HCT116 (cell line): ENCODE data around the gene CEP43. TPM values are rescaled to one million over a fixed set of nuclear protein-coding genes. Genes with fewer than 3 reads are reported as not detected.

ENCODE experiments used
- ATAC-seq: fragments of 200-7000 bp; cut with Tn5 transposase; 2 replicates; pipeline ENCODE4 v1.9.1; 2020; ENCODE audit warnings: mild to moderate bottlenecking, moderate library complexity
- BruUV-seq: library from RNA; stranded (reverse); fragments of 400-500 nt; replicated peaks from 2 replicates; lab custom pipeline; 2021; lab: Mats Ljungman, UMichigan
- CTCF ChIA-PET: fragments of 300-600 bp; sonication (Branson Sonifier 250); formaldehyde crosslinking; loops from one replicate; lab custom pipeline; 2021; ENCODE audit warnings: antibody characterized with exemption; lab: Charles Lee
- POLR2A ChIA-PET: fragments of 300-600, 350-600 bp; sonication (Branson Sonifier 250); formaldehyde crosslinking; loops from one replicate; lab custom pipeline; 2021; ENCODE audit warnings: antibody characterized with exemption; lab: Charles Lee
- RAD21 ChIA-PET, 2 experiments: fragments of 300-600 bp; sonication (Branson Sonifier 250); formaldehyde crosslinking; loops; one replicate each; lab custom pipeline; 2023; ENCODE audit warnings: low total read pairs in 2 of 2; ENCODE audit not compliant: uncharacterized antibody in 2 of 2, unreplicated experiment in 2 of 2, low non-redundant PET in 1 of 2; lab: Charles Lee
- DNase-seq: peaks from one replicate; pipeline ENCODE4 v3.0.0-alpha.2; 2010; ENCODE audit warnings: low read depth, low spot score
- H2AFZ ChIP-seq: fragments of 200-600 bp; shearing (Covaris generic), sonication (generic); 2 replicates; pipeline ENCODE4 v1.6.1; 2017; ENCODE audit warnings: low read depth, mixed run types, mixed read lengths, antibody characterized with exemption, low read length; ENCODE audit not compliant: poor library complexity, severe bottlenecking
- H3K27ac ChIP-seq: 2 replicates; pipeline ENCODE4 v1.5.1; 2012; ENCODE audit warnings: low read depth, low read length
- H3K27me3 ChIP-seq: fragments of 200-600 bp; sonication (generic); 2 replicates; pipeline ENCODE4 v1.6.1; 2016; ENCODE audit warnings: mixed run types, low read length, mixed read lengths; ENCODE audit not compliant: insufficient read depth
- H3K36me3 ChIP-seq, 2 experiments: fragments of 200-500 bp in 1 of 2; fragments of 200-600 bp in 1 of 2; sonication (Bioruptor generic) in 1 of 2; sonication (generic) in 1 of 2; 2 replicates each; pipeline versions ENCODE4 v1.5.1 to v1.6.1; 2014 to 2016; ENCODE audit warnings: low read length in 2 of 2, inconsistent platforms in 1 of 2, mixed read lengths in 1 of 2, mixed run types in 1 of 2; ENCODE audit not compliant: insufficient read depth in 2 of 2, control insufficient read depth in 1 of 2
- H3K4me1 ChIP-seq, 2 experiments: fragments of 200-600 bp in 1 of 2; sonication (generic) in 1 of 2; 2 replicates each; pipeline versions ENCODE4 v1.5.1 to v1.6.1; 2012 to 2017; ENCODE audit warnings: low read length in 2 of 2, inconsistent platforms in 1 of 2, mild to moderate bottlenecking in 1 of 2, mixed read lengths in 1 of 2, mixed run types in 1 of 2, moderate library complexity in 1 of 2; ENCODE audit not compliant: insufficient read depth in 2 of 2, control insufficient read depth in 1 of 2
- H3K4me2 ChIP-seq: fragments of 200-600 bp; sonication (generic); 2 replicates; pipeline ENCODE4 v1.6.1; 2017; ENCODE audit warnings: mixed run types, low read length, mixed read lengths
- H3K4me3 ChIP-seq, 2 experiments: fragments of 200-600 bp in 1 of 2; sonication (generic) in 1 of 2; replicated peaks in 1 of 2; 2 replicates each; pipeline ENCODE4 v1.5.1; 2011 to 2016; ENCODE audit warnings: low read length in 2 of 2, control low read depth in 1 of 2, low read depth in 1 of 2, mild to moderate bottlenecking in 1 of 2, mixed read lengths in 1 of 2, mixed run types in 1 of 2
- H3K79me2 ChIP-seq: fragments of 200-600 bp; sonication (generic); 2 replicates; pipeline ENCODE4 v1.6.1; 2017; ENCODE audit warnings: mild to moderate bottlenecking, mixed run types, low read length, moderate library complexity, mixed read lengths; ENCODE audit not compliant: insufficient read depth
- H3K9ac ChIP-seq: fragments of 200-600 bp; sonication (generic); 2 replicates; pipeline ENCODE4 v1.6.1; 2016; ENCODE audit warnings: low read length, mixed read lengths
- H3K9me2 ChIP-seq: fragments of 200-600 bp; sonication (generic), shearing (Covaris generic); 2 replicates; pipeline ENCODE4 v1.6.1; 2017; ENCODE audit warnings: mixed run types, mild to moderate bottlenecking, moderate library complexity; ENCODE audit not compliant: insufficient read depth
- H3K9me3 ChIP-seq, 2 experiments: fragments of 200-500 bp in 1 of 2; fragments of 200-600 bp in 1 of 2; sonication (Bioruptor generic) in 1 of 2; sonication (generic) in 1 of 2; 2 replicates each; pipeline ENCODE4 v1.6.1; 2014 to 2017; ENCODE audit warnings: low read length in 2 of 2, mixed read lengths in 2 of 2, inconsistent platforms in 1 of 2, low read depth in 1 of 2, mild to moderate bottlenecking in 1 of 2, mixed run types in 1 of 2, moderate library complexity in 1 of 2; ENCODE audit not compliant: control insufficient read depth in 1 of 2, insufficient read depth in 1 of 2
- H4K20me1 ChIP-seq: fragments of 200-600 bp; sonication (generic), shearing (Covaris generic); 2 replicates; pipeline ENCODE4 v1.6.1; 2017; ENCODE audit warnings: mixed run types, mild to moderate bottlenecking, moderate library complexity; ENCODE audit not compliant: insufficient read depth
- CEBPB ChIP-seq: IDR thresholded peaks from 2 replicates; pipeline ENCODE4 v1.6.1; 2012; ENCODE audit warnings: low read depth
- FOSL1 ChIP-seq: IDR thresholded peaks from 2 replicates; pipeline ENCODE4 v1.6.1; 2012; ENCODE audit warnings: low read depth
- POLR2AphosphoS5 ChIP-seq: IDR thresholded peaks from 2 replicates; pipeline ENCODE4 v1.6.1; 2011; ENCODE audit warnings: mild to moderate bottlenecking, low read depth, low read length, moderate library complexity
- SRF ChIP-seq: IDR thresholded peaks from 2 replicates; pipeline ENCODE4 v1.6.1; 2012; ENCODE audit warnings: low read depth
- TCF7L2 ChIP-seq: IDR thresholded peaks from 2 replicates; pipeline ENCODE4 v1.7.0; 2011; ENCODE audit warnings: borderline replicate concordance, inconsistent platforms; ENCODE audit not compliant: insufficient read depth, insufficient read length; ENCODE audit errors: extremely low read depth
- ZFX ChIP-seq: fragments of 450-650 bp; IDR thresholded peaks from 2 replicates; pipeline ENCODE4 v1.6.1; 2017
- ZNF274 ChIP-seq: fragments of 200-500 bp; sonication (Bioruptor generic); IDR thresholded peaks from 2 replicates; pipeline ENCODE4 v1.6.1; 2014; ENCODE audit warnings: mild to moderate bottlenecking, low read depth, low read length, inconsistent platforms
- intact Hi-C: fragments of 100-400 bp; cut with micrococcal nuclease; formaldehyde crosslinking; loops from 2 replicates; pipeline ENCODE4 v1.10.0; 2022
- total RNA-seq: library from RNA; stranded (reverse); gene quantifications from one replicate; pipeline ENCODE4 v1.2.1, GENCODE V29; 2021; ENCODE audit not compliant: unreplicated experiment
- TF ChIP-seq, protein P1 (sequence below): IDR thresholded peaks from 2 replicates; pipeline ENCODE4 v1.6.1; 2012; ENCODE audit warnings: low read depth
- TF ChIP-seq, protein P2 (sequence below), 3 experiments: fragments of 200-600 bp in 1 of 3; sonication (generic) in 1 of 3; IDR thresholded peaks in 2 of 3; conservative IDR thresholded peaks in 1 of 3; 2 replicates each; pipeline ENCODE4 v1.5.1; 2012 to 2017; ENCODE audit warnings: low read depth in 2 of 3, low read length in 2 of 3, antibody characterized with exemption in 1 of 3, borderline replicate concordance in 1 of 3, control low read depth in 1 of 3, mild to moderate bottlenecking in 1 of 3, mixed read lengths in 1 of 3, mixed run types in 1 of 3, moderate library complexity in 1 of 3; ENCODE audit not compliant: insufficient read depth in 1 of 3
- TF ChIP-seq, protein P3 (sequence below): IDR thresholded peaks from 2 replicates; pipeline ENCODE4 v1.6.1; 2012
- TF ChIP-seq, protein P4 (sequence below): IDR thresholded peaks from 2 replicates; pipeline ENCODE4 v1.6.1; 2012

The CEP43 gene
- total RNA-seq, 1 experiment from 2014 or later = 15.8 TPM

DNA sequence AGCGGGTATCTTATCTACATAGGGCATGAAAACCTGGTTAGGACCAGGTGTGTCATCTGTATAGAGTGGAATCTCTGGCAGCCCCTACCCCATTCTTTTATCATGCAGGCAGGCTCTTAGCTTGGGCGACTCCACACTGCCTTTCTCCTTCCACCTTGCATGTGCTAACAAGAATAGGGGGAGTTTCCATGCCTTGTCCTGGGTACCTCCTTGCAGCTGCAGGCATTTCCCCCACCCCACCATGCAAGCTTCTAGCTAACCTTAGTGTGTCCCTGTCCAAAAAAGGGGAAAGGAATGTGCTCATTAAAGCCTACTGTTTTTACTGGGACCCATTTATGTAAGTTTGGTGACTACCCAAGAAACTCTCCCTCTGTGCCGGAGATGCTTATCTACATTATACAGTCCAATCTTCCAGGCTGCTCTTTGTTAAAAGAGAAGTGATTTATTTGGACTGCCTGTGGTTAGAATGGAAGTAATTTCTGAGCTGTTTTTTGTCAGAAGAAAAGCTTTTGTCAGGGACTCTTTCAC is 10.5 kb upstream of the CEP43 start:
- Histone ChIP-seq H3K27me3 (no peaks in the 10 kb centered on the region), H3K4me1 (no peaks in the 10 kb centered on the region), H3K4me3 (no peak overlapping the region), H3K36me3 (no peaks in the 10 kb centered on the region), H3K9ac (no peak overlapping the region), H3K27ac (no peak overlapping the region), H3K9me3 (no peaks in the 10 kb centered on the region), H2AFZ (no peak overlapping the region), H3K9me2 (no peaks in the 10 kb centered on the region), H3K4me2 (no peak overlapping the region), H4K20me1 (no peaks in the 10 kb centered on the region), H3K79me2 (peaks cover 35% of the 10 kb centered on the region)
- intact Hi-C loops = loop anchor here (1.0 to 2.0 kb wide), 2 partner anchors 202 to 214 kb away; no protein-coding TSS in a partner anchor
- ATAC-seq (no peak), DNase-seq (no peak)
- TF ChIP-seq ZNF274 (no peak), TCF7L2 (no peak), FOSL1 (no peak), POLR2AphosphoS5 (no peak), SRF (no peak), CEBPB (no peak), ZFX (no peak)
- TF ChIP-seq, protein P1, sequence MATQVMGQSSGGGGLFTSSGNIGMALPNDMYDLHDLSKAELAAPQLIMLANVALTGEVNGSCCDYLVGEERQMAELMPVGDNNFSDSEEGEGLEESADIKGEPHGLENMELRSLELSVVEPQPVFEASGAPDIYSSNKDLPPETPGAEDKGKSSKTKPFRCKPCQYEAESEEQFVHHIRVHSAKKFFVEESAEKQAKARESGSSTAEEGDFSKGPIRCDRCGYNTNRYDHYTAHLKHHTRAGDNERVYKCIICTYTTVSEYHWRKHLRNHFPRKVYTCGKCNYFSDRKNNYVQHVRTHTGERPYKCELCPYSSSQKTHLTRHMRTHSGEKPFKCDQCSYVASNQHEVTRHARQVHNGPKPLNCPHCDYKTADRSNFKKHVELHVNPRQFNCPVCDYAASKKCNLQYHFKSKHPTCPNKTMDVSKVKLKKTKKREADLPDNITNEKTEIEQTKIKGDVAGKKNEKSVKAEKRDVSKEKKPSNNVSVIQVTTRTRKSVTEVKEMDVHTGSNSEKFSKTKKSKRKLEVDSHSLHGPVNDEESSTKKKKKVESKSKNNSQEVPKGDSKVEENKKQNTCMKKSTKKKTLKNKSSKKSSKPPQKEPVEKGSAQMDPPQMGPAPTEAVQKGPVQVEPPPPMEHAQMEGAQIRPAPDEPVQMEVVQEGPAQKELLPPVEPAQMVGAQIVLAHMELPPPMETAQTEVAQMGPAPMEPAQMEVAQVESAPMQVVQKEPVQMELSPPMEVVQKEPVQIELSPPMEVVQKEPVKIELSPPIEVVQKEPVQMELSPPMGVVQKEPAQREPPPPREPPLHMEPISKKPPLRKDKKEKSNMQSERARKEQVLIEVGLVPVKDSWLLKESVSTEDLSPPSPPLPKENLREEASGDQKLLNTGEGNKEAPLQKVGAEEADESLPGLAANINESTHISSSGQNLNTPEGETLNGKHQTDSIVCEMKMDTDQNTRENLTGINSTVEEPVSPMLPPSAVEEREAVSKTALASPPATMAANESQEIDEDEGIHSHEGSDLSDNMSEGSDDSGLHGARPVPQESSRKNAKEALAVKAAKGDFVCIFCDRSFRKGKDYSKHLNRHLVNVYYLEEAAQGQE = no peak
- TF ChIP-seq, protein P2, sequence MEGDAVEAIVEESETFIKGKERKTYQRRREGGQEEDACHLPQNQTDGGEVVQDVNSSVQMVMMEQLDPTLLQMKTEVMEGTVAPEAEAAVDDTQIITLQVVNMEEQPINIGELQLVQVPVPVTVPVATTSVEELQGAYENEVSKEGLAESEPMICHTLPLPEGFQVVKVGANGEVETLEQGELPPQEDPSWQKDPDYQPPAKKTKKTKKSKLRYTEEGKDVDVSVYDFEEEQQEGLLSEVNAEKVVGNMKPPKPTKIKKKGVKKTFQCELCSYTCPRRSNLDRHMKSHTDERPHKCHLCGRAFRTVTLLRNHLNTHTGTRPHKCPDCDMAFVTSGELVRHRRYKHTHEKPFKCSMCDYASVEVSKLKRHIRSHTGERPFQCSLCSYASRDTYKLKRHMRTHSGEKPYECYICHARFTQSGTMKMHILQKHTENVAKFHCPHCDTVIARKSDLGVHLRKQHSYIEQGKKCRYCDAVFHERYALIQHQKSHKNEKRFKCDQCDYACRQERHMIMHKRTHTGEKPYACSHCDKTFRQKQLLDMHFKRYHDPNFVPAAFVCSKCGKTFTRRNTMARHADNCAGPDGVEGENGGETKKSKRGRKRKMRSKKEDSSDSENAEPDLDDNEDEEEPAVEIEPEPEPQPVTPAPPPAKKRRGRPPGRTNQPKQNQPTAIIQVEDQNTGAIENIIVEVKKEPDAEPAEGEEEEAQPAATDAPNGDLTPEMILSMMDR (IDR thresholded peaks at IDR 0.05 in 2 of 3, conservative IDR thresholded peaks at IDR 0.05 in 1 of 3; ENCODE audit: borderline replicate concordance in 1 of 3, insufficient read depth in 1 of 3, low read depth in 2 of 3, low read length in 2 of 3) = no peak
- TF ChIP-seq, protein P3, sequence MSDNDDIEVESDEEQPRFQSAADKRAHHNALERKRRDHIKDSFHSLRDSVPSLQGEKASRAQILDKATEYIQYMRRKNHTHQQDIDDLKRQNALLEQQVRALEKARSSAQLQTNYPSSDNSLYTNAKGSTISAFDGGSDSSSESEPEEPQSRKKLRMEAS = no peak
- TF ChIP-seq, protein P4, sequence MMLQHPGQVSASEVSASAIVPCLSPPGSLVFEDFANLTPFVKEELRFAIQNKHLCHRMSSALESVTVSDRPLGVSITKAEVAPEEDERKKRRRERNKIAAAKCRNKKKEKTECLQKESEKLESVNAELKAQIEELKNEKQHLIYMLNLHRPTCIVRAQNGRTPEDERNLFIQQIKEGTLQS = no peak
- CTCF ChIA-PET = interaction anchor here (1.0 to 2.7 kb wide), 4 partner anchors 37 to 215 kb away, joined by 3 to 25 read pairs (median 5); no protein-coding TSS in a partner anchor
- no TSS peak for BruUV-seq
- RAD21 ChIA-PET = no interaction called here
- POLR2A ChIA-PET = no interaction called here
